Esophagus muscularis mucosa (tissue), 4 donors: ENCODE results near the gene MATN4. TPM values are rescaled to one million over a fixed set of nuclear protein-coding genes. Genes with fewer than 3 reads are reported as not detected.

Experiments used
- DNase-seq: peaks from one replicate; pipeline ENCODE4 v3.0.0-alpha.2; 2017; ENCODE audit errors: extremely low spot score
- H3K27ac ChIP-seq, 4 donors: fragments of 200-600 bp; sonication (generic); replicated peaks in 1 of 4; 1 replicate in 3 of 4; 2 replicates in 1 of 4; pipeline ENCODE4 v1.5.1; 2016 to 2019; ENCODE audit warnings: mild to moderate bottlenecking in 1 of 4
- H3K27me3 ChIP-seq, 4 donors: fragments of 200-600 bp; sonication (generic); one replicate each; pipeline versions ENCODE4 v1.5.1 to v1.6.0; 2016 to 2019
- H3K36me3 ChIP-seq, 4 donors: fragments of 200-600 bp; sonication (generic); one replicate each; pipeline ENCODE4 v1.5.1; 2016 to 2019
- H3K4me1 ChIP-seq, 4 donors: fragments of 200-600 bp; sonication (generic); one replicate each; pipeline ENCODE4 v1.5.1; 2016 to 2019
- H3K4me3 ChIP-seq, 4 donors: fragments of 200-600 bp; sonication (generic); 1 replicate in 2 of 4; 2 replicates in 2 of 4; pipeline ENCODE4 v1.5.1; 2016 to 2019; ENCODE audit warnings: mild to moderate bottlenecking in 4 of 4, moderate library complexity in 1 of 4
- H3K9me3 ChIP-seq, 4 donors: fragments of 200-600 bp; sonication (generic); 1 replicate in 3 of 4; 2 replicates in 1 of 4; pipeline ENCODE4 v1.5.1; 2016 to 2019
- EP300 ChIP-seq: sonication (generic); formaldehyde crosslinking; IDR thresholded peaks from one replicate; pipeline ENCODE4 v1.6.1; 2017; ENCODE audit warnings: antibody characterized with exemption
- POLR2A ChIP-seq: fragments of 450-650 bp; IDR thresholded peaks from one replicate; pipeline ENCODE4 v1.6.1; 2017; ENCODE audit warnings: antibody characterized with exemption, moderate library complexity, mild to moderate bottlenecking, low read depth
- POLR2AphosphoS5 ChIP-seq, 2 donors: sonication (generic); formaldehyde crosslinking; IDR thresholded peaks; one replicate each; pipeline ENCODE4 v1.6.1; 2017; ENCODE audit warnings: antibody characterized with exemption in 2 of 2
- WGBS: methylation state at CpG from one replicate; pipeline ENCODE4 v1.1.5; 2018; 5-methylcytosine and 5-hydroxymethylcytosine counted together
- intact Hi-C: fragments of 100-400 bp; cut with DNase I; formaldehyde crosslinking; loops from one replicate; pipeline ENCODE4 v1.15.1; 2023
- total RNA-seq, 4 donors: library from RNA; depleted of rRNA; stranded (reverse); fragments of >200 nt; gene quantifications; one replicate each; pipeline versions ENCODE4 v1.1.0 to v1.2.1, GENCODE V29; 2016
- TF ChIP-seq, protein P1 (sequence below), 3 experiments: fragments of 200-600 bp in 2 of 3; fragments of 450-650 bp in 1 of 3; sonication (generic) in 2 of 3; IDR thresholded peaks; one replicate each; pipeline ENCODE4 v1.5.1; 2017 to 2019; ENCODE audit warnings: antibody characterized with exemption in 3 of 3, mild to moderate bottlenecking in 2 of 3, moderate library complexity in 1 of 3

The MATN4 gene
- total RNA-seq, 4 donors from 2014 or later: 0.17 to 0.33 TPM; not detected in 2

- H3K4me3 ChIP-seq: no peak overlapping the region
- no peaks in the 10 kb centered on the region for H3K36me3 ChIP-seq
- 82% methylated on average over 4 of the region's 4 CpGs for WGBS
- TF ChIP-seq, protein P1, sequence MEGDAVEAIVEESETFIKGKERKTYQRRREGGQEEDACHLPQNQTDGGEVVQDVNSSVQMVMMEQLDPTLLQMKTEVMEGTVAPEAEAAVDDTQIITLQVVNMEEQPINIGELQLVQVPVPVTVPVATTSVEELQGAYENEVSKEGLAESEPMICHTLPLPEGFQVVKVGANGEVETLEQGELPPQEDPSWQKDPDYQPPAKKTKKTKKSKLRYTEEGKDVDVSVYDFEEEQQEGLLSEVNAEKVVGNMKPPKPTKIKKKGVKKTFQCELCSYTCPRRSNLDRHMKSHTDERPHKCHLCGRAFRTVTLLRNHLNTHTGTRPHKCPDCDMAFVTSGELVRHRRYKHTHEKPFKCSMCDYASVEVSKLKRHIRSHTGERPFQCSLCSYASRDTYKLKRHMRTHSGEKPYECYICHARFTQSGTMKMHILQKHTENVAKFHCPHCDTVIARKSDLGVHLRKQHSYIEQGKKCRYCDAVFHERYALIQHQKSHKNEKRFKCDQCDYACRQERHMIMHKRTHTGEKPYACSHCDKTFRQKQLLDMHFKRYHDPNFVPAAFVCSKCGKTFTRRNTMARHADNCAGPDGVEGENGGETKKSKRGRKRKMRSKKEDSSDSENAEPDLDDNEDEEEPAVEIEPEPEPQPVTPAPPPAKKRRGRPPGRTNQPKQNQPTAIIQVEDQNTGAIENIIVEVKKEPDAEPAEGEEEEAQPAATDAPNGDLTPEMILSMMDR (IDR thresholded peaks at IDR 0.05): no peak
- TF ChIP-seq EP300: no peak
- no peak for TF ChIP-seq POLR2AphosphoS5 (IDR thresholded peaks at IDR 0.05)
- TF ChIP-seq POLR2A: no peak
- no peak for DNase-seq
- intact Hi-C loops: no loop called here
- peaks cover 0 to 24% (median 7%) of the 10 kb centered on the region in 4 donors for H3K4me1 ChIP-seq
- H3K27ac ChIP-seq: no peak overlapping the region
- peaks cover 0 to 70% (median 17%) of the 10 kb centered on the region in 4 donors for H3K27me3 ChIP-seq
- no peaks in the 10 kb centered on the region for H3K9me3 ChIP-seq
These were observed 7.6 kb upstream of the MATN4 start for GRCh38 chr20:45315672-45316071.

DNA sequence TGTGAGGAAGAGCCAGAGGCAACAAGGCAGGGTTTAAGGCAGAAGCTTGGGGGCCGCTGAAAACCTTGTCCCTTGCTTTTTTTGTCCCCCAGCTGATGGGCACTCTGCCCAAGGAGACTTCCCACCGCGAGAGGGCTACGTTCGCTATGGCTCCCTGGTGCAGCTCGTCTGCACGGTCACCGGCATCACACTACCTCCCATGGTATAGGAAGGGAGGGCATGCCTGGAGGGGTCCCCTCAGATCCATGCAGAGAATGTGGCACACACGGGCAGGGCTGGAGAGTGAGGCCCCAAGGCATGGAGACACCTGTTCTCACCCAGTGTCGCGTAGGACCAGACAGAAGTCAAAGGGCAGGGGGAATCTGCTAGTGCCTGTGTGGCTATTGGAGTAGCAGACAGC lies 5.8 kb upstream of the MATN4 start:
- H3K9me3 ChIP-seq: no peaks in the 10 kb centered on the region
- H3K27ac ChIP-seq: no peak overlapping the region
- intact Hi-C loops: no loop called here
- peaks cover 0 to 17% (median 7%) of the 10 kb centered on the region in 4 donors for H3K4me1 ChIP-seq
- no peaks in the 10 kb centered on the region for H3K36me3 ChIP-seq
- DNase-seq: no peak
- no peak overlapping the region for H3K4me3 ChIP-seq
- peaks cover 0 to 79% (median 17%) of the 10 kb centered on the region in 4 donors for H3K27me3 ChIP-seq
- 85% methylated on average over 11 of the region's 11 CpGs for WGBS
- TF ChIP-seq, protein P1 (IDR thresholded peaks at IDR 0.05): no peak
- TF ChIP-seq POLR2A: no peak
- TF ChIP-seq EP300: no peak
- TF ChIP-seq POLR2AphosphoS5 (IDR thresholded peaks at IDR 0.05): no peak

GRCh38 chr20:45313065-45313695 lies 5.1 kb upstream of the MATN4 start:
- peaks cover 0 to 22% (median 10%) of the 10 kb centered on the region in 4 donors for H3K4me1 ChIP-seq
- no peak for TF ChIP-seq EP300
- TF ChIP-seq, protein P1 (IDR thresholded peaks at IDR 0.05): no peak
- TF ChIP-seq POLR2A: no peak
- no peak for TF ChIP-seq POLR2AphosphoS5 (IDR thresholded peaks at IDR 0.05)
- 90% methylated on average over 8 of the region's 8 CpGs for WGBS
- no peaks in the 10 kb centered on the region for H3K36me3 ChIP-seq
- no peak for DNase-seq
- intact Hi-C loops: no loop called here
- H3K4me3 ChIP-seq: no peak overlapping the region
- H3K27me3 ChIP-seq: peaks cover 0 to 85% (median 17%) of the 10 kb centered on the region in 4 donors
- H3K9me3 ChIP-seq: no peaks in the 10 kb centered on the region
- H3K27ac ChIP-seq: no peak overlapping the region

DNA sequence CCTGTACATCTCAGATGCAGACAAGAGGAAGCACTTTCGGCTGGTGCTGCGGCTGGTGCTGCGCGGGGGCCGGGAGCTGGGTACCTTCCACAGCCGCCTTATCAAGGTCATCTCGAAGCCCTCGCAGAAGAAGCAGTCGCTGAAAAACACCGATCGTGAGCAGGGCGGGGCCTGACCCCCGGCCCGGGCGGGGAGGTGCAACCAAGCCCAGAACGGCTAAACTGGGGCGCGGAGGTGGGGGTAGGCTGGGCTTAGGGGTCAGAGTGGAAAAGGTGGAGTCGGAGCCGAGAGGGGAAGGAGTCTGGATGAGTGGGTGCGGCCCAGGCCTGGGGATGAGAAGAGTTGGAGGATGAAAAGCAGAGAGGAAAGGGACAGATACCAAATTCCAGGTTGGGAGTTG lies 4.1 kb upstream of the MATN4 start:
- TF ChIP-seq POLR2A (no peak), EP300 (no peak), POLR2AphosphoS5 (IDR thresholded peaks at IDR 0.05) (no peak)
- TF ChIP-seq, protein P1 (IDR thresholded peaks at IDR 0.05): no peak
- Histone ChIP-seq H3K27me3 (peaks cover 0 to 87% (median 15%) of the 10 kb centered on the region in 4 donors), H3K4me1 (peaks cover 0 to 24% (median 12%) of the 10 kb centered on the region in 4 donors), H3K9me3 (no peaks in the 10 kb centered on the region), H3K4me3 (no peak overlapping the region), H3K36me3 (no peaks in the 10 kb centered on the region), H3K27ac (no peak overlapping the region)
- 61% methylated on average over 21 of the region's 21 CpGs for WGBS
- intact Hi-C loops: no loop called here
- DNase-seq: no peak
